H1 (cell line): ENCODE measurements around the gene GPR179. TPM values are rescaled to one million over a fixed set of nuclear protein-coding genes. Genes with fewer than 3 reads are reported as not detected.

Source experiments
- CTCF ChIA-PET: fragments of 300-600 bp; sonication (Branson Sonifier 250); formaldehyde crosslinking; loops from one replicate; lab custom pipeline; 2021; ENCODE audit not compliant: partially characterized antibody; lab: Charles Lee
- POLR2A ChIA-PET: fragments of 300-600 bp; sonication (Branson Sonifier 250); formaldehyde crosslinking; loops from one replicate; lab custom pipeline; 2021; ENCODE audit warnings: inconsistent platforms; ENCODE audit not compliant: partially characterized antibody; lab: Charles Lee
- DNase-seq, 2 experiments: peaks; one replicate each; pipeline versions ENCODE4 v3.0.0 to v3.0.0-alpha.2; 2010 to 2022; ENCODE audit warnings: low spot score in 2 of 2, low read depth in 1 of 2, mixed read lengths in 1 of 2
- FAIRE-seq: peaks from 2 replicates; lab custom pipeline; 2011; peaks lifted over from hg19 to GRCh38; lab: Jason Lieb, UNC
- H2AFZ ChIP-seq: 2 replicates; pipeline ENCODE4 v1.8.1; 2012; ENCODE audit warnings: low read length, inconsistent platforms
- H2AK5ac ChIP-seq: 2 replicates; pipeline ENCODE4 v1.6.1; 2013; ENCODE audit warnings: low read depth, low read length
- H2BK120ac ChIP-seq: replicated peaks from 2 replicates; pipeline ENCODE3; 2013; ENCODE audit warnings: low read depth, low read length, inconsistent platforms
- H2BK12ac ChIP-seq: 2 replicates; pipeline ENCODE4 v1.6.1; 2013; ENCODE audit warnings: low read depth, low read length
- H2BK15ac ChIP-seq: 2 replicates; pipeline ENCODE4 v1.6.1; 2013; ENCODE audit warnings: low read length
- H2BK20ac ChIP-seq: 2 replicates; pipeline ENCODE4 v1.6.1; 2013; ENCODE audit warnings: low read length
- H2BK5ac ChIP-seq: 2 replicates; pipeline ENCODE4 v1.6.1; 2013; ENCODE audit warnings: low read depth, low read length
- H3K14ac ChIP-seq: 2 replicates; pipeline ENCODE4 v1.6.1; 2013; ENCODE audit warnings: inconsistent platforms; ENCODE audit not compliant: insufficient read length
- H3K18ac ChIP-seq: 2 replicates; pipeline ENCODE4 v1.6.1; 2013; ENCODE audit warnings: low read length; ENCODE audit errors: extremely low read depth
- H3K23ac ChIP-seq: 2 replicates; pipeline ENCODE4 v1.6.1; 2013; ENCODE audit warnings: inconsistent platforms; ENCODE audit not compliant: insufficient read length
- H3K23me2 ChIP-seq: 2 replicates; pipeline ENCODE4 v1.6.1; 2013; ENCODE audit warnings: low read depth, low read length
- H3K27ac ChIP-seq: 2 replicates; pipeline ENCODE4 v1.6.1; 2011; ENCODE audit warnings: low read depth, low read length, inconsistent platforms
- H3K27me3 ChIP-seq, 4 experiments: replicated peaks in 1 of 4; 1 replicate in 1 of 4; 2 replicates in 3 of 4; pipeline versions ENCODE4 v1.6.1 to v1.8.1; 2011 to 2013; ENCODE audit warnings: low read length in 3 of 4, mild to moderate bottlenecking in 3 of 4, inconsistent platforms in 2 of 4, mixed read lengths in 2 of 4, moderate library complexity in 1 of 4; ENCODE audit not compliant: control insufficient read depth in 3 of 4, insufficient read depth in 3 of 4; ENCODE audit errors: extremely low read depth in 1 of 4
- H3K36me3 ChIP-seq, 4 experiments: 2 replicates each; pipeline versions ENCODE4 v1.6.1 to v1.8.1; 2011 to 2013; ENCODE audit warnings: mild to moderate bottlenecking in 4 of 4, low read length in 3 of 4, moderate library complexity in 2 of 4, control low read depth in 1 of 4, inconsistent platforms in 1 of 4; ENCODE audit not compliant: insufficient read depth in 4 of 4, control insufficient read depth in 2 of 4
- H3K4ac ChIP-seq: replicated peaks from 2 replicates; pipeline ENCODE3; 2013; ENCODE audit warnings: low read length, low read depth, mixed read lengths, inconsistent platforms; ENCODE audit not compliant: insufficient read length
- H3K4me1 ChIP-seq, 4 experiments: replicated peaks in 1 of 4; 1 replicate in 1 of 4; 2 replicates in 3 of 4; pipeline versions ENCODE4 v1.6.1 to v1.8.1; 2011 to 2013; ENCODE audit warnings: low read length in 3 of 4, inconsistent platforms in 2 of 4, mixed read lengths in 1 of 4; ENCODE audit not compliant: insufficient read depth in 4 of 4, control insufficient read depth in 3 of 4
- H3K4me2 ChIP-seq, 2 experiments: 2 replicates each; pipeline versions ENCODE4 v1.6.1 to v1.8.1; 2011 to 2013; ENCODE audit warnings: low read depth in 2 of 2, low read length in 2 of 2, control low read depth in 1 of 2, inconsistent platforms in 1 of 2, mild to moderate bottlenecking in 1 of 2; ENCODE audit not compliant: insufficient read depth in 1 of 2
- H3K4me3 ChIP-seq, 4 experiments: fragments of 200-600, 300-600 bp in 1 of 4; sonication (generic), shearing (Covaris generic), sonication (Bioruptor Twin) in 1 of 4; 2 replicates each; pipeline versions ENCODE4 v1.5.1 to v1.8.1; 2011 to 2016; ENCODE audit warnings: low read length in 4 of 4, low read depth in 3 of 4, control low read depth in 2 of 4, inconsistent platforms in 2 of 4, mild to moderate bottlenecking in 2 of 4, mixed read lengths in 1 of 4, moderate library complexity in 1 of 4; ENCODE audit not compliant: insufficient read depth in 2 of 4; ENCODE audit errors: extremely low read depth in 1 of 4
- H3K56ac ChIP-seq: replicated peaks from 2 replicates; pipeline ENCODE3; 2013; ENCODE audit warnings: low read depth, mild to moderate bottlenecking, mixed read lengths, low read length, inconsistent platforms; ENCODE audit not compliant: insufficient read length
- H3K79me1 ChIP-seq: 2 replicates; pipeline ENCODE4 v1.6.1; 2013; ENCODE audit warnings: low read depth, low read length, control low read depth
- H3K79me2 ChIP-seq, 2 experiments: 2 replicates each; pipeline versions ENCODE4 v1.6.1 to v1.8.1; 2012 to 2013; ENCODE audit warnings: low read length in 2 of 2, mild to moderate bottlenecking in 2 of 2, inconsistent platforms in 1 of 2; ENCODE audit not compliant: insufficient read depth in 2 of 2, control insufficient read depth in 1 of 2
- H3K9ac ChIP-seq, 4 experiments: replicated peaks in 1 of 4; 1 replicate in 1 of 4; 2 replicates in 3 of 4; pipeline versions ENCODE4 v1.6.1 to v1.8.1; 2011 to 2013; ENCODE audit warnings: low read depth in 3 of 4, low read length in 3 of 4, control low read depth in 2 of 4, mild to moderate bottlenecking in 2 of 4, moderate library complexity in 2 of 4, inconsistent platforms in 1 of 4; ENCODE audit errors: extremely low read depth in 1 of 4
- H3K9me3 ChIP-seq, 2 experiments: 2 replicates each; pipeline versions ENCODE4 v1.6.1 to v1.8.1; 2012 to 2013; ENCODE audit warnings: mild to moderate bottlenecking in 2 of 2, moderate library complexity in 2 of 2, control low read depth in 1 of 2, inconsistent platforms in 1 of 2, low read depth in 1 of 2, low read length in 1 of 2, mixed read lengths in 1 of 2; ENCODE audit not compliant: insufficient read depth in 2 of 2
- H4K20me1 ChIP-seq, 2 experiments: replicated peaks in 1 of 2; 2 replicates each; pipeline versions ENCODE3 to v1.8.1; 2011 to 2013; ENCODE audit warnings: inconsistent platforms in 2 of 2, low read length in 2 of 2, mild to moderate bottlenecking in 1 of 2; ENCODE audit not compliant: insufficient read depth in 2 of 2, control insufficient read depth in 1 of 2
- H4K5ac ChIP-seq: 2 replicates; pipeline ENCODE4 v1.6.1; 2013; ENCODE audit warnings: low read length, low read depth, mixed read lengths, inconsistent platforms; ENCODE audit not compliant: insufficient read length
- H4K8ac ChIP-seq: 2 replicates; pipeline ENCODE4 v1.8.0; 2013; ENCODE audit warnings: mild to moderate bottlenecking, moderate library complexity, low read length, inconsistent platforms; ENCODE audit not compliant: insufficient read depth; ENCODE audit errors: extremely low read depth
- H4K91ac ChIP-seq: replicated peaks from 2 replicates; pipeline ENCODE3; 2013; ENCODE audit warnings: low read length, mixed read lengths, inconsistent platforms; ENCODE audit not compliant: insufficient read length
- BACH1 ChIP-seq: IDR thresholded peaks from 2 replicates; pipeline ENCODE4 v1.6.1; 2012; ENCODE audit warnings: low read length, improper control_type of control experiment
- BCL11A ChIP-seq, 2 experiments: IDR thresholded peaks; one replicate each; pipeline ENCODE4 v1.6.1; 2011; ENCODE audit warnings: low read depth in 2 of 2, low read length in 2 of 2, mild to moderate bottlenecking in 2 of 2
- CTBP2 ChIP-seq: IDR thresholded peaks from 2 replicates; pipeline ENCODE4 v1.7.0; 2011; ENCODE audit warnings: borderline replicate concordance, mild to moderate bottlenecking, moderate library complexity, mixed read lengths, low read length; ENCODE audit not compliant: insufficient read depth, insufficient read length
- TEAD4 ChIP-seq: IDR thresholded peaks from 2 replicates; pipeline ENCODE4 v1.6.1; 2012; ENCODE audit warnings: low read depth, low read length, inconsistent platforms, mixed read lengths
- WGBS, 2 experiments: shearing (Covaris generic) in 1 of 2; methylation state at CpG; one replicate each; pipeline versions ENCODE4 v1.1.6 to v1.1.7; 2013 to 2015; ENCODE audit warnings: low lambda C conversion rate in 2 of 2, mixed read lengths in 2 of 2, inconsistent platforms in 1 of 2, low coverage in 1 of 2, missing lambda C conversion rate in 1 of 2; ENCODE audit not compliant: insufficient replicate concordance in 2 of 2, insufficient coverage in 1 of 2, insufficient read length in 1 of 2; ENCODE audit errors: extremely low coverage in 1 of 2, missing lambda C conversion rate in 1 of 2; 5-methylcytosine and 5-hydroxymethylcytosine counted together
- polyA plus RNA-seq, 7 experiments: library from polyadenylated mRNA; depleted of rRNA in 3 of 7; stranded (reverse) in 5 of 7; unstranded in 2 of 7; fragments of >200 nt in 5 of 7; fragments of 200-250 nt in 2 of 7; gene quantifications; 1 replicate in 5 of 7; 2 replicates in 1 of 7; 4 replicates in 1 of 7; pipeline versions ENCODE4 v1.2.1 to v1.2.3, GENCODE V29; 2011 to 2013; ENCODE audit warnings: missing spikeins in 2 of 7, mixed read lengths in 2 of 7
- total RNA-seq: library from RNA; stranded (reverse); fragmentation: NEBNext Ultra II Directional; extraction: Animal tissue kit (Norgen Biotek cat#: 25700); gene quantifications from 2 replicates; pipeline ENCODE4 v1.2.1, GENCODE V29; 2021

GPR179 gene
- total and polyA plus RNA-seq, 2 of the 8 experiments (the other 6 are each of a cell fraction or from before 2014, with no cell fraction given) = 0.02 to 0.07 TPM

- H3K23ac ChIP-seq = no peak overlapping the region
- H3K4me2 ChIP-seq = no peak overlapping the region
- no peak overlapping the region for H4K91ac ChIP-seq
- FAIRE-seq = no peak
- H4K20me1 ChIP-seq = peaks cover 0 to 1% of the 10 kb centered on the region in 2 experiments
- 57% methylated on average over 3 of the region's 3 CpGs; no CpG with 5 or more reads in 1 of the 2 experiments for WGBS, 2 experiments
- H3K27ac ChIP-seq = no peak overlapping the region
- no peaks in the 10 kb centered on the region for H3K4me1 ChIP-seq
- peaks cover 4 to 21% (median 10%) of the 10 kb centered on the region in 4 experiments for H3K36me3 ChIP-seq
- H3K4me3 ChIP-seq = no peak overlapping the region
- no peaks in the 10 kb centered on the region for H3K9me3 ChIP-seq
- H2BK5ac ChIP-seq = no peak overlapping the region
- no peak overlapping the region for H2BK12ac ChIP-seq
- no peak overlapping the region for H3K14ac ChIP-seq
- no peak overlapping the region for H3K4ac ChIP-seq
- no peaks in the 10 kb centered on the region for H3K23me2 ChIP-seq
- H3K56ac ChIP-seq = no peak overlapping the region
- CTCF ChIA-PET = interaction anchor here (0.6 to 14.8 kb wide), 6 partner anchors 11 to 168 kb away, joined by 3 to 190 read pairs (median 4); no protein-coding TSS in a partner anchor
- no peak for DNase-seq
- no peak overlapping the region for H4K8ac ChIP-seq
- TF ChIP-seq BCL11A (IDR thresholded peaks at IDR 0.05; ENCODE audit: low read depth in 2 of 2, low read length in 2 of 2) (no peak), TEAD4 (no peak), BACH1 (no peak), CTBP2 (no peak)
- TF ChIP-seq, all 59 proteins: peak for 0
- no peaks in the 10 kb centered on the region for H3K27me3 ChIP-seq
- POLR2A ChIA-PET = interaction anchor here (0.7 to 1.7 kb wide), 4 partner anchors 12 to 1776 kb away, joined by 3 to 6 read pairs (median 4); no protein-coding TSS in a partner anchor
- H3K18ac ChIP-seq = no peak overlapping the region
- H3K9ac ChIP-seq = no peak overlapping the region
- H3K79me2 ChIP-seq = no peaks in the 10 kb centered on the region
- no peak overlapping the region for H2AK5ac ChIP-seq
- H2BK120ac ChIP-seq = no peak overlapping the region
- H3K79me1 ChIP-seq = no peaks in the 10 kb centered on the region
- no peak overlapping the region for H4K5ac ChIP-seq
- no peak overlapping the region for H2BK15ac ChIP-seq
- no peak overlapping the region for H2BK20ac ChIP-seq
- no peak overlapping the region for H2AFZ ChIP-seq
Measured at GRCh38 chr17:38315497-38315896, 28.3 kb downstream of the GPR179 start.
